T-cell (primary cell): ENCODE results near the gene MEAF6. TPM values are rescaled to one million over a fixed set of nuclear protein-coding genes. Genes with fewer than 3 reads are reported as not detected.

Source experiments
- ATAC-seq, 4 experiments: fragments of 200-7000 bp in 3 of 4; fragments of 150-1000 bp in 1 of 4; cut with Tn5 transposase; replicated peaks in 1 of 4; 1 replicate in 3 of 4; 2 replicates in 1 of 4; pipeline ENCODE4 v1.10.0; 2021; ENCODE audit warnings: moderate library complexity in 3 of 4, mild to moderate bottlenecking in 2 of 4, moderate number of reproducible peaks in 1 of 4
- CTCF ChIA-PET, 2 donors: fragments of 300-600 bp; sonication (Branson Sonifier 250); formaldehyde crosslinking; loops; one replicate each; lab custom pipeline; 2022; ENCODE audit warnings: antibody characterized with exemption in 2 of 2; lab: Charles Lee
- POLR2A ChIA-PET, 2 donors: fragments of 300-600 bp; sonication (Branson Sonifier 250); formaldehyde crosslinking; loops; one replicate each; lab custom pipeline; 2022; ENCODE audit warnings: antibody characterized with exemption in 2 of 2; lab: Charles Lee
- DNase-seq, 35 experiments: peaks; one replicate each; pipeline versions ENCODE4 v3.0.0 to v3.0.0-alpha.2; 2013 to 2023
- H3K27ac ChIP-seq: one replicate; pipeline ENCODE4 v1.5.1; 2013; ENCODE audit warnings: low read length
- H3K27me3 ChIP-seq, 2 experiments: replicated peaks in 1 of 2; 1 replicate in 1 of 2; 2 replicates in 1 of 2; pipeline versions ENCODE4 v1.6.1 to v1.7.0; 2013; ENCODE audit warnings: low read length in 1 of 2, mixed read lengths in 1 of 2; ENCODE audit not compliant: control insufficient read depth in 2 of 2, insufficient read depth in 2 of 2; ENCODE audit errors: extremely low read depth in 1 of 2
- H3K36me3 ChIP-seq, 2 donors: 1 replicate in 1 of 2; 2 replicates in 1 of 2; pipeline versions ENCODE4 v1.6.1 to v1.7.0; 2013; ENCODE audit warnings: low read length in 1 of 2; ENCODE audit not compliant: control insufficient read depth in 2 of 2, insufficient read depth in 1 of 2; ENCODE audit errors: extremely low read depth in 1 of 2
- H3K4me1 ChIP-seq, 2 experiments: 1 replicate in 1 of 2; 2 replicates in 1 of 2; pipeline versions ENCODE4 v1.6.1 to v1.7.0; 2013; ENCODE audit warnings: low read length in 2 of 2, mixed read lengths in 1 of 2; ENCODE audit not compliant: insufficient read depth in 2 of 2, control insufficient read depth in 1 of 2; ENCODE audit errors: extremely low read depth in 1 of 2
- H3K4me3 ChIP-seq, 2 donors: 1 replicate in 1 of 2; 2 replicates in 1 of 2; pipeline versions ENCODE4 v1.5.1 to v1.7.0; 2013; ENCODE audit warnings: mild to moderate bottlenecking in 2 of 2, low read length in 1 of 2, moderate library complexity in 1 of 2; ENCODE audit not compliant: control insufficient read depth in 1 of 2; ENCODE audit errors: extremely low read depth in 1 of 2
- H3K9me3 ChIP-seq: 2 replicates; pipeline ENCODE4 v1.7.0; 2013
- H3K27ac Mint-ChIP-seq, 2 donors: one replicate each; pipeline ENCODE4 v1.8.0; 2020 to 2021; ENCODE audit warnings: mild to moderate bottlenecking in 2 of 2, mixed read lengths in 2 of 2
- H3K27me3 Mint-ChIP-seq, 2 donors: one replicate each; pipeline ENCODE4 v1.8.0; 2021 to 2022; ENCODE audit warnings: mixed read lengths in 2 of 2
- H3K36me3 Mint-ChIP-seq: one replicate; pipeline ENCODE4 v1.8.0; 2021; ENCODE audit warnings: mixed read lengths
- H3K4me1 Mint-ChIP-seq, 3 donors: one replicate each; pipeline ENCODE4 v1.8.0; 2020 to 2022; ENCODE audit warnings: mixed read lengths in 3 of 3, mild to moderate bottlenecking in 1 of 3
- H3K4me3 Mint-ChIP-seq, 3 donors: one replicate each; pipeline ENCODE4 v1.8.0; 2020 to 2022; ENCODE audit warnings: mild to moderate bottlenecking in 3 of 3, mixed read lengths in 3 of 3, moderate library complexity in 3 of 3
- H3K9me3 Mint-ChIP-seq, 3 donors: one replicate each; pipeline ENCODE4 v1.8.0; 2020 to 2022; ENCODE audit warnings: mixed read lengths in 3 of 3
- WGBS: methylation state at CpG from one replicate; pipeline ENCODE4 v1.1.5; 2013; ENCODE audit warnings: missing lambda C conversion rate; ENCODE audit not compliant: insufficient coverage; 5-methylcytosine and 5-hydroxymethylcytosine counted together
- total RNA-seq, 35 experiments: library from RNA in 6 of 35; stranded (reverse) in 6 of 35; fragments of 120-200 nt in 1 of 35; gene quantifications; one replicate each; pipeline versions ENCODE4 v1.2.1 to v1.2.4 and lab custom pipeline; 2013 to 2026

The MEAF6 gene
- total RNA-seq, 5 donors from 2014 or later (not counting 1 experiment from before 2014, with no cell fraction given): 54.0 to 86.3 (median 84.9) TPM

DNA sequence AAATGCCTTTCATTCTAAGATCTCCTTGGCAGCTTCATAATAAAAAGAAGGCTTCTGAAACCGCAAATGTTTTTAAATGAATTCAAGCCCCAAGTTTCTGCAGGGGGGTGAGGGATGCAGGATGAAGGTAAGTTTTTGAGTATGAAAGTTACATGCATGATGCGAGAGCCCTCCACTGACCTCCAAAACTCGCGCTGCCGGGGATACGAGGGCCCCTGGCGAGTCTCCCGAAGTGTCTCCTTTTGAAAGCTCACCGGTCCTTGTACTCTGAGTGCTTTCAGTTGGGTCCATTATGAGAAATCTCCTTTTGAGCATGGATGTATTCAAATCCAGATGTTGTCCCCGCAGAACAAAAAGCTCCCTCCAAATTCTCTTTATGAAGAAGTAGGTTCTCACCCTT lies 59.0 kb downstream of the MEAF6 start:
- WGBS: 100% methylated on average over 6 of the region's 10 CpGs
- ChIA-PET POLR2A (interaction anchor here in 1 of 2 donors (0.7 kb wide), 1 partner anchor 1364 kb away, joined by 4 read pairs; no protein-coding TSS in a partner anchor), CTCF (interaction anchor here (1.1 to 4.9 kb wide), 4 partner anchors 15 to 36 kb away, joined by 4 to 35 read pairs (median 18); no protein-coding TSS in a partner anchor)
- H3K9me3 Mint-ChIP-seq: no peaks in the 10 kb centered on the region
- no peaks in the 10 kb centered on the region for H3K27me3 Mint-ChIP-seq
- no peaks in the 10 kb centered on the region for H3K9me3 ChIP-seq
- H3K27ac ChIP-seq: no peak overlapping the region
- H3K36me3 Mint-ChIP-seq: peaks cover 4% of the 10 kb centered on the region
- no peak overlapping the region for H3K4me3 Mint-ChIP-seq
- H3K36me3 ChIP-seq: peaks cover 0 to 9% of the 10 kb centered on the region in 2 donors
- ATAC-seq (no peak), DNase-seq (no peak)
- no peak overlapping the region for H3K27ac Mint-ChIP-seq
- H3K27me3 ChIP-seq: no peaks in the 10 kb centered on the region
- no peak overlapping the region for H3K4me3 ChIP-seq
- peaks cover 8 to 10% (median 9%) of the 10 kb centered on the region in 3 donors for H3K4me1 Mint-ChIP-seq
- H3K4me1 ChIP-seq: peaks cover 0 to 8% of the 10 kb centered on the region in 2 experiments

DNA sequence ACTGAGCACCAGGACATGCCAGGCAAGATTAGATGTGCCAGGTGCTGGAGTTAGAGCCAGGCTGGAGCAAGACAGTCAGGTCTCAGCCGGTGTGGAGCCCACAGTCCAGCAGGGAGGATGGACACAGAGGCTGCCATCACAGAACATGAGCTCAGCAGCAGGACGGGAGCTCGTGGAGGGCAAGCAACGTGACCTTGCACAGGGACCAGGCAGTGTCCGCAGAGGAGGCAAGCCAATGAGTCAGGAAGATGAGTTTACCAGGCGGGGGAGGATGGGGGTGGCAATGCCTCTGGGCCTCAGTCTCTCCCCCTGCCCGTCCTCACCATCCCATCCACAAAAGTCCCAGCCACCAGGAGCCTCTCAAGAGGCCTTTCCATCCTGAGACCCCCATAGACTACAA lies 60.9 kb downstream of the MEAF6 start:
- CTCF ChIA-PET: interaction anchor here (0.8 to 4.9 kb wide), 6 partner anchors 18 to 150 kb away, joined by 3 to 35 read pairs (median 7); no protein-coding TSS in a partner anchor
- Mint-ChIP-seq H3K9me3 (no peaks in the 10 kb centered on the region), H3K4me3 (no peak overlapping the region), H3K4me1 (peaks cover 13 to 19% (median 18%) of the 10 kb centered on the region in 3 donors), H3K27ac (no peak overlapping the region), H3K36me3 (peaks cover 4% of the 10 kb centered on the region), H3K27me3 (peaks cover 0 to under 1% of the 10 kb centered on the region in 2 donors)
- POLR2A ChIA-PET: interaction anchor here in 1 of 2 donors (0.7 kb wide), 1 partner anchor 60 kb away, joined by 7 read pairs; no protein-coding TSS in a partner anchor
- Histone ChIP-seq H3K27ac (no peak overlapping the region), H3K9me3 (no peaks in the 10 kb centered on the region), H3K4me3 (no peak overlapping the region), H3K27me3 (peaks cover 0 to 5% of the 10 kb centered on the region in 2 experiments), H3K36me3 (peaks cover 0 to 7% of the 10 kb centered on the region in 2 donors), H3K4me1 (peaks cover 4 to 19% of the 10 kb centered on the region in 2 experiments)
- ATAC-seq (no peak), DNase-seq (no peak)
- 92% methylated on average over 5 of the region's 7 CpGs for WGBS

- peaks cover 4% of the 10 kb centered on the region for H3K36me3 Mint-ChIP-seq
- POLR2A ChIA-PET: no interaction called here
Observed at GRCh38 chr1:37452416-37452815, 62.1 kb downstream of the MEAF6 start.

GRCh38 chr1:37449936-37450335 lies 64.6 kb downstream of the MEAF6 start:
- H3K27me3 Mint-ChIP-seq: peaks cover 8 to 10% of the 10 kb centered on the region in 2 donors
- POLR2A ChIA-PET: no interaction called here
- H3K9me3 Mint-ChIP-seq: no peaks in the 10 kb centered on the region
- Histone ChIP-seq H3K9me3 (no peaks in the 10 kb centered on the region), H3K36me3 (peaks cover 0 to under 1% of the 10 kb centered on the region in 2 donors), H3K4me3 (peak overlapping the region in 1 of 2 donors; percentile 17), H3K27me3 (peaks cover 0 to 7% of the 10 kb centered on the region in 2 experiments), H3K4me1 (peaks cover 4 to 16% of the 10 kb centered on the region in 2 experiments), H3K27ac (no peak overlapping the region)
- peaks cover 9 to 16% (median 13%) of the 10 kb centered on the region in 3 donors for H3K4me1 Mint-ChIP-seq
- CTCF ChIA-PET: interaction anchor here in 1 of 2 donors (0.6 to 2.2 kb wide), 2 partner anchors 37 to 857 kb away, joined by 5 to 9 read pairs; no protein-coding TSS in a partner anchor
- H3K4me3 Mint-ChIP-seq: peak overlapping the region in 1 of 3 donors; percentile 54
- H3K36me3 Mint-ChIP-seq: peaks cover 2% of the 10 kb centered on the region
- ATAC-seq: peak in 3 of 4 experiments; percentile 57 to 81 (median 72)
- H3K27ac Mint-ChIP-seq: no peak overlapping the region
- WGBS: 10% methylated on average over 4 of the region's 5 CpGs
- DNase-seq: peak in 23 of 35 experiments; percentile 7 to 64 (median 28)

More at GRCh38 chr1:37452416-37452815, 62.1 kb downstream of the MEAF6 start:
- Histone ChIP-seq H3K27ac (no peak overlapping the region), H3K9me3 (no peaks in the 10 kb centered on the region), H3K4me1 (peaks cover 4 to 19% of the 10 kb centered on the region in 2 experiments), H3K36me3 (peaks cover 0 to 7% of the 10 kb centered on the region in 2 donors), H3K4me3 (no peak overlapping the region), H3K27me3 (peaks cover 0 to 5% of the 10 kb centered on the region in 2 experiments)
- H3K9me3 Mint-ChIP-seq: no peaks in the 10 kb centered on the region
- CTCF ChIA-PET: interaction anchor here in 1 of 2 donors (4.9 kb wide), 1 partner anchor 34 kb away, joined by 35 read pairs; no protein-coding TSS in a partner anchor
- no peak for DNase-seq
- 64% methylated on average over 2 of the region's 6 CpGs for WGBS
- H3K27ac Mint-ChIP-seq: no peak overlapping the region
- H3K27me3 Mint-ChIP-seq: peaks cover 0 to 5% of the 10 kb centered on the region in 2 donors
- no peak overlapping the region for H3K4me3 Mint-ChIP-seq
- ATAC-seq: no peak
- peaks cover 11 to 19% (median 15%) of the 10 kb centered on the region in 3 donors for H3K4me1 Mint-ChIP-seq

GRCh38 chr1:37448691-37449417 lies 65.7 kb downstream of the MEAF6 start:
- peaks cover 5 to 11% (median 9%) of the 10 kb centered on the region in 3 donors for H3K4me1 Mint-ChIP-seq
- Histone ChIP-seq H3K9me3 (no peaks in the 10 kb centered on the region), H3K4me3 (no peak overlapping the region), H3K27me3 (peaks cover 0 to 7% of the 10 kb centered on the region in 2 experiments), H3K36me3 (no peaks in the 10 kb centered on the region), H3K27ac (no peak overlapping the region), H3K4me1 (peaks cover 4 to 11% of the 10 kb centered on the region in 2 experiments)
- CTCF ChIA-PET: interaction anchor here in 1 of 2 donors (2.2 kb wide), 1 partner anchor 38 kb away, joined by 9 read pairs; no protein-coding TSS in a partner anchor
- H3K27me3 Mint-ChIP-seq: peaks cover 8 to 10% of the 10 kb centered on the region in 2 donors
- 94% methylated on average over 7 of the region's 15 CpGs for WGBS
- no peaks in the 10 kb centered on the region for H3K9me3 Mint-ChIP-seq
- no peak overlapping the region for H3K27ac Mint-ChIP-seq
- no peak for ATAC-seq
- H3K36me3 Mint-ChIP-seq: no peaks in the 10 kb centered on the region
- no peak for DNase-seq
- POLR2A ChIA-PET: no interaction called here
- no peak overlapping the region for H3K4me3 Mint-ChIP-seq

DNA sequence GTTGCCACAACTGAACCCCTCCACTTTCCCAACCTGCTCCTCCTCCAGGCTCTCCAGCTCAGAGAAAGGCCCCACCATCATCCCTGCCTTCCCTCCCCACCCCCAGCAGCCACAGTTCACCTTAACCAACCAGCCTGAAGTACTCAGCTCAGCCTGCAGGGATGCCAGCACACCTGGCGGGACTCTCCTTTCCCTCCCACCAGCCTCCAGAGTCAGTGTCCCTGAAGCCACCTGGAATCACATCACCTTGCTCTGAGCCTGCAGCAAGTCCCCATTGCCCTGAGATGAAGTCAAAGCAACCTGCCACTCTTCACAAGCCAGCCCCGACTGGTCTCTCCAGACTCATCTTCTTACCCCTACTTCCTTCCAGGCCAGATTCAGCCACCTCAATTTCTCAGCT lies 66.4 kb downstream of the MEAF6 start:
- ATAC-seq (no peak), DNase-seq (no peak)
- no peaks in the 10 kb centered on the region for H3K36me3 Mint-ChIP-seq
- Histone ChIP-seq H3K27ac (no peak overlapping the region), H3K27me3 (peaks cover 0 to 7% of the 10 kb centered on the region in 2 experiments), H3K4me1 (peaks cover 4 to 11% of the 10 kb centered on the region in 2 experiments), H3K36me3 (no peaks in the 10 kb centered on the region), H3K9me3 (no peaks in the 10 kb centered on the region), H3K4me3 (no peak overlapping the region)
- ChIA-PET POLR2A (no interaction called here), CTCF (no interaction called here)
- H3K4me1 Mint-ChIP-seq: peaks cover 5 to 11% (median 9%) of the 10 kb centered on the region in 3 donors
- H3K27me3 Mint-ChIP-seq: peaks cover 10 to 11% of the 10 kb centered on the region in 2 donors
- no peaks in the 10 kb centered on the region for H3K9me3 Mint-ChIP-seq
- WGBS: 93% methylated on average over 2 of the region's 2 CpGs
- H3K27ac Mint-ChIP-seq: no peak overlapping the region
- no peak overlapping the region for H3K4me3 Mint-ChIP-seq
